ENCODE data around the gene OR56A5.

The OR56A5 gene

GRCh38 chr11:5931061-5931460 lies 37.2 kb downstream of the OR56A5 start:
- no peak for DNase-seq

GRCh38 chr11:5930614-5931013 lies 37.7 kb downstream of the OR56A5 start:
- no peak for DNase-seq

GRCh38 chr11:5929571-5930368 lies 38.5 kb downstream of the OR56A5 start:
- DNase-seq, result no peak

GRCh38 chr11:5928811-5929210 lies 39.5 kb downstream of the OR56A5 start:
- DNase-seq, result no peak

- no peak for DNase-seq
Measured at GRCh38 chr11:5928271-5928670, 40.0 kb downstream of the OR56A5 start.

GRCh38 chr11:5923794-5924193 lies 44.5 kb downstream of the OR56A5 start:
- DNase-seq, result no peak

GRCh38 chr11:5923427-5923776 lies 44.9 kb downstream of the OR56A5 start:
- DNase-seq, result no peak

- no peak for DNase-seq
Measured at GRCh38 chr11:5922749-5923426, 45.4 kb downstream of the OR56A5 start.

Measured in activated gamma-delta T cell (primary cell).